Measurements from ENCODE around the gene CDC42EP4.

GRCh38 chr17:73262676-73263642, 48.8 kb downstream of the CDC42EP4 start:
- TF ChIP-seq, protein P1, sequence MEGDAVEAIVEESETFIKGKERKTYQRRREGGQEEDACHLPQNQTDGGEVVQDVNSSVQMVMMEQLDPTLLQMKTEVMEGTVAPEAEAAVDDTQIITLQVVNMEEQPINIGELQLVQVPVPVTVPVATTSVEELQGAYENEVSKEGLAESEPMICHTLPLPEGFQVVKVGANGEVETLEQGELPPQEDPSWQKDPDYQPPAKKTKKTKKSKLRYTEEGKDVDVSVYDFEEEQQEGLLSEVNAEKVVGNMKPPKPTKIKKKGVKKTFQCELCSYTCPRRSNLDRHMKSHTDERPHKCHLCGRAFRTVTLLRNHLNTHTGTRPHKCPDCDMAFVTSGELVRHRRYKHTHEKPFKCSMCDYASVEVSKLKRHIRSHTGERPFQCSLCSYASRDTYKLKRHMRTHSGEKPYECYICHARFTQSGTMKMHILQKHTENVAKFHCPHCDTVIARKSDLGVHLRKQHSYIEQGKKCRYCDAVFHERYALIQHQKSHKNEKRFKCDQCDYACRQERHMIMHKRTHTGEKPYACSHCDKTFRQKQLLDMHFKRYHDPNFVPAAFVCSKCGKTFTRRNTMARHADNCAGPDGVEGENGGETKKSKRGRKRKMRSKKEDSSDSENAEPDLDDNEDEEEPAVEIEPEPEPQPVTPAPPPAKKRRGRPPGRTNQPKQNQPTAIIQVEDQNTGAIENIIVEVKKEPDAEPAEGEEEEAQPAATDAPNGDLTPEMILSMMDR (IDR thresholded peaks at IDR 0.05; ENCODE audit: low read length): no peak
- no peak for TF ChIP-seq EZH2 (optimal IDR thresholded peaks at IDR 0.05; ENCODE audit: low read depth, low read length)

Measured in MM.1S (cell line).